ENCODE measurements around the gene TXNL1. TPM values are rescaled to one million over a fixed set of nuclear protein-coding genes. Genes with fewer than 3 reads are reported as not detected.

Gene TXNL1
- total and polyA plus RNA-seq, 2 of the 8 experiments (the other 6 are each of a cell fraction or from before 2014, with no cell fraction given): 35.1 to 85.8 TPM

DNA sequence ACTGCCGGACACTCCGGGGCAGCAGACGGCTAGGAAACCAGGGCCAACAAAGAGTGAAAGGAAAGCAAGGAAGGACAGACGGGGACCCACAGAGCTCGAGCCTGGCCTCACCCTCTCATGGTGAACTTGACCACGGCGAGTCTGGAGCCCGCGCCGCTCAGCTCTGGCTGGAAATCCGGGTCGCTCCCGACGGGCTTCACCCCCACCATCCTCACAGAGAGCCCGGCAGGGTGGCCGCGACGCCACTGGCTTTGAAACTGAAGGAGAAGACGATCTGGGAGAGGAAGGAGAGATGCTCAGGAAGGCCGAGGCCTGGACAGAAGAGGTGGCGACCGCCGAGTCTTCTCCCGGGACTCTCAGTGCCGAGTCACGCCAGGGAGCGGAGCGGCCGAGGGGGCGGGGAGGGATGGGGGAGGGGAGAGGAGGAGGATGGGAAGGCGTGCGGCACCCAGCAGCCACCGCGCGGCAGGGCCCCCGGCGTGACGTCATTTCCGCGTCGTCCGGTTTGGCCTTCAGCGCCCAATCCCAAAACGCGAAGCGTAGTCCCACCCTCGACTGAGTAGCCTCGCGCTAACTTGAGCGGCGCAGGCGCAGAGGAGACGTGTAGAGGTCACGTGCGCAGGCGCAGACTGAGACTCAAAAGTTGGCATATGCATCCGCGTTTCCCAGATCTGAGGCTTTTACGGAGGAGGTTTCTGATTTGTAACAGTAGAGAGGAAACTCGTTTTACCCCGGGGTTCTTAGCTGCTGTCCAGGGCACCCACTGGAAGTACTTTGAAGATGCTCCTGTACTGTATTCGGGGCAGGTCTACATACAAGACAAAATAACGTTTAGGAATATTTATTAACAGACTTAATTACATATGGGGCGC, at the start of gene TXNL1 (continued):
- no peak for TF ChIP-seq SUZ12 (IDR thresholded peaks at IDR 0.05; ENCODE audit: low read length)
- TF ChIP-seq EP300 (IDR thresholded peaks at IDR 0.05; ENCODE audit: borderline replicate concordance in 1 of 2, low read depth in 2 of 2, low read length in 2 of 2): 0 out of 3 replicates have a peak, but pooled peaks of 1 of the 2 experiments have one; percentile 14
- no peak for TF ChIP-seq ATF2 (IDR thresholded peaks at IDR 0.05; ENCODE audit: low read length)
- TF ChIP-seq KDM1A (IDR thresholded peaks at IDR 0.05; ENCODE audit: borderline replicate concordance, low read length): no peak
- no peak for TF ChIP-seq TEAD4 (IDR thresholded peaks at IDR 0.05; ENCODE audit: low read depth, low read length)
- 0 out of 2 replicates have a peak, but pooled peaks have one; percentile 28 for TF ChIP-seq SP1 (IDR thresholded peaks at IDR 0.05; ENCODE audit: low read depth, low read length)
- TF ChIP-seq GABPA (IDR thresholded peaks at IDR 0.05; ENCODE audit: borderline replicate concordance, insufficient read depth, low read length): no peak
- peak; percentile 77 for TF ChIP-seq BACH1 (IDR thresholded peaks at IDR 0.05; ENCODE audit: low read length)
- TF ChIP-seq SP2 (IDR thresholded peaks at IDR 0.05; ENCODE audit: low read length): no peak
- no peak for TF ChIP-seq BCL11A (IDR thresholded peaks at IDR 0.05; ENCODE audit: low read depth in 2 of 2, low read length in 2 of 2)
- TF ChIP-seq BRCA1 (IDR thresholded peaks at IDR 0.05; ENCODE audit: low read depth, low read length): peak; percentile 73
- TF ChIP-seq CBX8 (IDR thresholded peaks at IDR 0.05; ENCODE audit: borderline replicate concordance, low read depth, low read length): no peak
- TF ChIP-seq PHF8 (conservative IDR thresholded peaks at IDR 0.05; ENCODE audit: low read depth, low read length): peak; percentile 90
- TF ChIP-seq TBP (IDR thresholded peaks at IDR 0.05; ENCODE audit: low read depth, low read length): peak; percentile 73
- no peak for TF ChIP-seq HDAC6 (IDR thresholded peaks at IDR 0.05; ENCODE audit: low read depth, low read length)
- no peak; the same call in 1 of the 2 replicates for TF ChIP-seq MAFK (IDR thresholded peaks at IDR 0.05; ENCODE audit: low read depth, low read length)
- peak; percentile 91 for TF ChIP-seq CHD2 (IDR thresholded peaks at IDR 0.05; ENCODE audit: low read length)
- peak; percentile 90 for TF ChIP-seq TAF1 (IDR thresholded peaks at IDR 0.05; ENCODE audit: low read depth, low read length)
- TF ChIP-seq CBX5 (IDR thresholded peaks at IDR 0.05; ENCODE audit: low read depth, low read length): no peak
- TF ChIP-seq JUN (IDR thresholded peaks at IDR 0.05; ENCODE audit: low read depth, low read length): 0 out of 2 replicates have a peak, but pooled peaks have one; percentile 33
- no peak for TF ChIP-seq GTF2F1 (IDR thresholded peaks at IDR 0.05; ENCODE audit: borderline replicate concordance, low read depth, low read length)
- peak; percentile 79 for TF ChIP-seq TAF7 (optimal IDR thresholded peaks at IDR 0.05; ENCODE audit: borderline replicate concordance, low read depth, low read length)
- no peak for TF ChIP-seq KDM5A (IDR thresholded peaks at IDR 0.05; ENCODE audit: low read length)

Measured in H1 (cell line).